Body of pancreas (tissue), 4 donors: ENCODE data around the gene CSGALNACT2.

Experiments used
- CTCF ChIP-seq, 7 experiments: fragments of 450-650 bp in 4 of 7; fragments of 200-600 bp in 3 of 7; sonication (generic) in 3 of 7; IDR thresholded peaks; one replicate each; pipeline ENCODE4 v1.5.1; 2016 to 2019; ENCODE audit warnings: antibody characterized with exemption in 7 of 7
- POLR2A ChIP-seq, 3 donors: fragments of 450-650 bp; IDR thresholded peaks; one replicate each; pipeline ENCODE4 v1.6.1; 2016; ENCODE audit warnings: antibody characterized with exemption in 3 of 3, mild to moderate bottlenecking in 2 of 3

DNA sequence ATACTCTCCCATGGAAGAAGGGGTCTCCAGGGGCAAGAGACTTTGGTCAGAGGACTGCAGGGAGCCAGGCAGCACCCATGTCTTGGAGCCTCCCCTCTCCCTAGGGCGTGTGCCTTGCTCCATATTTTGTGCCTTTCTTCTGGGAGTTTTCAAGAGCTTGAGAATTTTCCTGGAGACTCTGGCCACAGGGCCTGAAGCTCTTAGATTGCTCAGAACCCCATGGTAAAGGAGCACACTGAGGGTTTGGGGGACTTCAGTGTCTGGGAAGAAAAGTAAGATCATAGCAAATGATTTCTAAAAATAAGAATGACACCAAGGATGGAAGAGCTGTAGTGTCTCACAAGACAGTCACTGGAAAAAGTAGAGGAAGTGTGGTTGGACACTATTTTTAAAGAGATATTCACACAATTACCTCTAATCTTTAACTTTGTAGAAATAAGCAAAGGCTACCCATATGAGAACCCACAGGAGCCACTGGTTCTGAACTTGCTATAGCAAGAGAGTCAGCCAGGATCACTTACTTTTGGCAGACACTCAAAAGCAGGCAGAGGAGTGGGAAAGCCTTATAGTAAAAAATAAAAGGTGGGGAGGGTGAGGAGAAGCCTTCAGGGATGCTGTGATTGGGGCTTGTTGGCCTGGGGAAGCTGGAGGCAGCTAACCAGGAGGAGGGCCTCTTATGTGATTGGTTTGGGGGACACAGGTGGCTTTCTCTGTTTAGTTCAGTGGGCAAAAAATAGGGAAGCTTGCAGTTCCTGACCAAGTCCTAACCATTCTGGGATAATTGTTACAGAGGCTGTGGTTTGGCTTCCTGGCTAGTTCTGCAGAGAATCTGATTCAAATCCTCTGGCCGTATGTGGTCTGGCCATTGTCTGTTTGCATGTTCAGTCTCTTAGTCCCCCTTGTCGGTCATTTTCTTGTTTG is 5.1 kb upstream of the CSGALNACT2 start:
- TF ChIP-seq CTCF (IDR thresholded peaks at IDR 0.05) (no peak), POLR2A (IDR thresholded peaks at IDR 0.05) (no peak)
